HG03520 (cell line): ENCODE measurements around the gene SMCO4.

Experiments used
- ATAC-seq: cut with Tn5 transposase; IDR thresholded peaks from one replicate; pipeline ENCODE4 v1.9.1; 2021; ENCODE audit warnings: mild to moderate bottlenecking, moderate library complexity; ENCODE audit not compliant: unreplicated experiment

Gene SMCO4

GRCh38 chr11:93510196-93510873 is 32.9 kb downstream of the SMCO4 start:
- ATAC-seq = no peak

DNA sequence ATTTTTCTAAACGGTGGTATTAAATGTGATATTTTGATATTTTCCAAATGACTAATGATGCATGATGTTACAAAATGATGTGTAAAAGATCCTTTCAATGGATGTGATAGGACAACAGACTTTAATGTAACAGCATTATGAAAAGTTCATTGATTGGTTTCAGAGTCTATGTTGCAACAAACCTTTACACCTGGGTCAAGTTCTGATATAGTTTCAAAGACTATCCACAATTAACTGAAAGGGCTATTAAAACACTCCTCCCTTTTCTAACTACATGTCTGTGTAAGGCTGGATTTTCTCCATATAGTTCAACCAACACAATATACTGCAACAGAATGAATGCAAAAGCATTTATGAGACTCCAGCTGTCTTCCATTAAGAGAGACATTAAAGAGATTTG is 35.7 kb downstream of the SMCO4 start:
- ATAC-seq = no peak

GRCh38 chr11:93505703-93506102 is 37.5 kb downstream of the SMCO4 start:
- no peak for ATAC-seq

DNA sequence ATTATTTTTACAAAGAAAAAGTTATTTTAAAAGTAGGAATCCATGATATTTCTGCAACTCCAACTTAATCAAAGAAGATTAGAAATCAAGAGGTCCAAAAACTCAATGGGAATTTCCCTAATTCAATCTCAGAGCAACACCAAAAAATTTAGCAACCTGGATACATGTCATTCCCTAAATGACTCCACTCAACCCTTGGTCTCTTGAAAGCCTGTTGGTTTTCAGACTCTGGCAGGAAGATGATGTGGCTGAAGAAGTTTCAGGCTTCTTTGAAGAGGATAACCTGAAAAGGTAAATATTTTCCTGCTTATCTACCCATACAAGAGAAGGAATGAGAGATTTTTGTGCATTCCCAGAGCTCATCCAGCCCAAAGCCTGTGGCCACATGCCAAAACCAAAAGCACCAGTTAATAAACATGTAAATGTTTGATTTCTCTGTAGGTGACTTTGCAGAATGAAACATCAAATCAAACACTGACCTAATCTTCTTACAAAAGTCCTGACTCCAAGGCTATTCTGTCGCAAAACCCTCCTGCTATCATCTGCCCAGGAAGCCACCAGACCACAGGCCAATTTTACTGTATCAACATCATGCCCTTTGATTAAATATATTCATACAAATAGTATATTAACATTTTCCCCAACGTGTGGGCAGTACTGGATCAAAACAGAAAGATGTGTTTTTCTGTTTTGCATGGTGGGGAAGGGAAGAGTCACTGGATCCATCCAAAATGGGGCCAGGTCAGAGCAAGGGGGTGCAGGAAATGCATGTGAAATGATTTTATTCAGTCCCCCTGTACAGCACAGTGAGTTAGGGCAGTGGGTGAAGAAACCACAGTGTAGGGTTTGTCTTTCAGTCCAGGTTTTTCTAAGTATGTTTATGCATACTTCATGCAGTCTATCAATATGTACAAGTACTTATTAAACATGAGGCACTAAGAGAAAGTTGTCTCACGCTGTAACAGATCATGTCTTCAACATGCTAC is 38.8 kb downstream of the SMCO4 start:
- ATAC-seq = no peak

DNA sequence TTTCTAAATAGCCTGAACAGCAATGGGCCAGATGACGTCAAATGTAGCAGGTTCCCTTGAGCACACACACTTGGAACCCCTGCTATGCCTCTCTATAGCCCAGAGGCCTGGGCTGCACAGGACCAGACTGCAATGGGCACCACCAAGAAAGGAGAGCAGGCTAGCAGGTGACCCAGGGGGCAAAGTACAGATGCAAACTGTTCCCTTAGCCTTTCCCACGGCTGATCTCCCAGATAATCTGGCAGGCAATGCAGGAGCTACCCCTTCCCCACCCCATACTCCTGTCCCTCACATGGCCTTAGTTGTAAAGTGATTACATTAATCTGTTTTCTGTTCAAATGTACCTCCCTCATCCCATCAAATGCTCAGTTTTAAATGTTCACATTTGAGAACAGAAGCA is 41.3 kb downstream of the SMCO4 start:
- no peak for ATAC-seq

DNA sequence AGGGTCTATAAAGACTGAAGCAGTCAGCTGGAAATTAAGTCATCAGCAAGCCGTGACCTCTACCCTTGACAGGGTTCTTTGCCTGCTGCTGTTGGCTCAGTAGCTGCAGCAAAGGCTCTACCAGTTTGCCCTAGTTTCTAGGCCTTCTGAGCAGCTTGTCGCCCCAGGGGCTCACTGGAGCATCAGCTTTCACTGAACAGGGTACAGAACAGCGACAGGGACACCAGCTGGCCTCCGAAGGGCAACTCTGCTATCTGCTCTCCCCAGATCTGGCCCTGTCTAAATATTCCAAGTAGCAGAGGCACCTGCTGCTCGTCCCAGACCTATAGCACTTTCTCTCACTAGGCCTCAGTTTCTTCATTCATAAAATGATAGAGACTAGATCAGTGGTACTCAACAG is 42.4 kb downstream of the SMCO4 start:
- ATAC-seq = no peak

DNA sequence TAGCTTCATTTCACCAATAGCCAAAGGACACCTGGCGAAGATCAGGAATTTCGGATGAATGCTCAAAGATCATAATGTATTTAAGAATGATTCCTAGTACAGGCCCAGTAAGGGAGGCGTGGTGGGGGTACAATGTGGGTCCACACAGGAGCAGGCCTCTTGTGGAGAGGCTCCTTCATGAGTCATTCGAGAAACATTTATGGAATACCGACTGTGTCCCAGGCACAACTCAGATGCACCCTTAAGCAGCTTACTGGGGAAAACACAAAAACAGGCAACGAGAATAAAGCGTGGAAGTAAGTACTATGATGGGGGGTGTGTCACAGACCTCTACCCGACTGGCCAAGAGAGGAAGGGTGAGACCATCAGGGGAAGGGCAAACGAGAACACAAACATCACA is 44.5 kb downstream of the SMCO4 start:
- ATAC-seq = no peak

DNA sequence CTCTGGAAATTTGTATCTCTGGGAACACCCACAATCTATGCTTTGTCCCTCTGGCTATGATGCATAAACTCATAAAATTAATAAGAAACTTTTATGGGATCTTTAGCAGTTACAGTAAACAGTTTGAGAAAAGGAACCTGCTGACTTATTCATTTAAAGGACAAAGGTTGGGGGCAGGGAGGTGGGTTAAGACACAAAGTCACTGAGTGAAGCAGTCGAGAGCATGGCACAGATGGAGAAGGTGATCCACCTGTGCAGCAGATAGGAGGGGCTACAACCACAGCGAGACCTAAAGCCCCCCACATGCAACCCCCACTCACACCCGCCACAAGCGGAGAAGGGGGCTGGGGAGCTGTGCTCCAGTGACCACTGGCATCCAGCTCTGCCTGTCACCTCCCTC is 45.0 kb downstream of the SMCO4 start:
- no peak for ATAC-seq

GRCh38 chr11:93497596-93497995 is 45.6 kb downstream of the SMCO4 start:
- no peak for ATAC-seq

DNA sequence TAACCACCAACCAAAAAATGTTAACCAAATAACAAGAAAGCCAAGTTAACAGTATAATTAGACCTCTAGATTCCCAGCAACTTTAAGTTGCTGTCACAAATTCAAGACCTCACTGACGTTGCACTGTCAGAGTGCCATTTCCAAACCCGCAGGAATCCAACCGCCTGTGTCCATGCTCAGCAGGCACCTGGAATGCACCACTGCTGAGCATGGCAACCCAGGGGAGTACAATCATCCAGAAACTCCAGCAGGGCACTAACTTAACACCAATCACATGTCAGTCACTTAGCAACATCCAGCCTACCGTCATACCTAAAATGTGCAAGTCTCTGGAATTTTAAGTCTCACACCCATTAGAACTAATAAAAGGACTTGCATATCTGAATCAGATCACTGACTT is 48.8 kb downstream of the SMCO4 start:
- ATAC-seq = no peak

DNA sequence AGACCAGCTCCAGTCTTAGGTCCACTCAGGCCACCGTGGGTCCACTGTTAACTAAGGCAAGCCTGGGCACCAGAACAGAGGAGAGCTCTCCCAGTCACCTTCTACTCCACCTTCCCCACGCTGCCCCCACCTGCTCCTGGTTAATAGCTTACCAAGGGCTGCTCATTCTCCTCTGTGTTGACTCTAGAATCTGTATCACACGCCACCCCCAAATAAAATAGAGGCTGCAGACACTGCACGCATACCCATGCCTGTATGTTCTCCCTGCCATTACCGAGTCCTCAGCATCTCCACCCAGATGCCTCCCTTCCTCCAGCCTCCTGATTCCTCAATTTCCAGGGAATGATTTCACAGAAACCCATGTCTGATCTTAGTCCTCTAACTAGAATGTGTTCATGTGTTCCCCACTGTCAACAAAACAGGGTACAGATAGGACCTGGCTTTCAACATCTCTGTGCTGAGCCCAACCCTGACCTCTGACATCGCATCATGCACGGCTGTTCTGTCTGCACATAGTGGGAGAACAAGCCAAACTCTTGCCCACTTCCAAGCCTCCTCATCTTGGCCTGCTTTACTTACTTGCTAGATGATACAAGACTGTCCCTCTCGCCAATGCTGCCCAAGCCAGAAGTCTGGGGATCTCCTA is 49.8 kb downstream of the SMCO4 start:
- ATAC-seq = no peak

DNA sequence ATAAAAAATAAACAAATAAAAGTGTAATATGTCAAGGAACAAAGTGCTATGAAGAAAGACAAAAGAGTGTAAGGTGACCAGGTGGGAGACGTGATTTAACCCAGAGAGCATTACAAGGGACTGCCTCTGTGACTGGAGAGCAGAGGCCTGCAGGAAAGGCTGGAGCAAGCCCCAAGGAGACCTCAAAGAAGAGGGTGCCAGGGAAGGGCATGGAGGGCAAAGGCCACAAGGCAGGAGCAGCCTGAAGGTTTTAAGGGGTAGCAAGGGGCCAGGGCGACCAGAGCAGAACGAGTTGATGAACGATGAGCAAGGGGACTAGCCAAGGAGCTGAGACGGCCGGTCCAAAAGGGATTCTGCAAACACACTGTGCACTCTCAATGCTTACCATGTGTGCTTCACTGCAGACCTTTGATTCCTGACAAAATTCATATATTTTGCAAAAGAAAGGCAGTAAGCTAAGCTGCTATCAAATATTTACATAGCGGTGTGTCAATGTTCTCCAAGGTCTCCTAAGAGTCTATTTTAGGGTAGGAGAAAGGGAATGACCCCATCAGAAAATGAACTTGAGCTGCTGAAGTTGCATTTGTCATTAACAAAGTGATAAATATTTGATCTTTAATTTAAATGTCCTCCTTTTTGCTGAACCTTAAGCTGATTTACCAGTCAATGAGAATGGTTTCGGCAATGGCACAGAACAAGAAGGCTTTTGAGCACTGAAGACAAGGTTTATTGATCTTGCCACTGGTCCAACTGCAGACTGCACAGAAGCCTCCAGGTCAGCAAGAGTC is 50.5 kb downstream of the SMCO4 start:
- no peak for ATAC-seq

GRCh38 chr11:93491973-93492372 is 51.2 kb downstream of the SMCO4 start:
- ATAC-seq = no peak

- no peak for ATAC-seq
Measured at GRCh38 chr11:93490996-93491618, 52.1 kb downstream of the SMCO4 start.

- no peak for ATAC-seq
Measured at GRCh38 chr11:93489841-93490240, 53.4 kb downstream of the SMCO4 start.

DNA sequence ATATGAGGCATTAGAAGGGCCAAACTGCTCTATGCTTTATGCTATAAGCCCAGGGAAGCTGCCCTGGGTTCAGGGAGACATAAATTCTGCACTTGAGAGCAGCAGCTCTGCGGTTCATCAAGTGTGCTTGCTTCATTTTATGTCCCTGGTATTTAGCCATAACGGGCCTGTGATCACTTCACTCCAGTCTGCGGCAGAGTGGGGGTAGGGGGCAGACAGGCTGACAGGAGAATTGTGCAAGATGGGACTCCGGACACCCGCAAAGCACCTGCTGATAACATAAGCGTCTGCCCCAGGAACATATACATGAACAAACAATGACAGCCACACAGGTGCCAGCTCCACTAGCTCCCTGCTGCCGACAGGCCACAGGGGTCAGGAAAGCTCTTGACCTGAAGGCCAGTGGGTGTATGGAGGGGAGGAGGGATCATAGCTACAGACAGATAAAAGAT is 56.1 kb downstream of the SMCO4 start:
- ATAC-seq = no peak

DNA sequence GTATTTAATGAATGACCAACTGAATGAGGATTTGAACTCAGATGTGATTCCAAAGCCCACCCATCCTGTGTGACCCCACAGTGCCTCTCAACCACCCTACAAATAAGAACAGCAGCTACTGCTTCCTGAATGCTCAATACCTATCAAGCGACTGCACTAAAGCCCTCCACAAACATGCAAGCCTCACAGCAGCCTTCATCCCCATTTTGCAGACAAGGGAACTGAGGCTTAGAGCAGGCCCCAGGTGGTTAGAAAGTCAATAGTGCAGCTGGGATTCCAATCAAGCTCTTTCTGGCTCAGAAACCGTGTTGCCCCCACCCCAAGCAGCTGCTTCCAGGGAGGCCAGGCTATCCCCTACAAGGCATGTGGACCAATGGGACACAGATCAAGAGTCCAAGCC is 57.2 kb downstream of the SMCO4 start:
- ATAC-seq = no peak

DNA sequence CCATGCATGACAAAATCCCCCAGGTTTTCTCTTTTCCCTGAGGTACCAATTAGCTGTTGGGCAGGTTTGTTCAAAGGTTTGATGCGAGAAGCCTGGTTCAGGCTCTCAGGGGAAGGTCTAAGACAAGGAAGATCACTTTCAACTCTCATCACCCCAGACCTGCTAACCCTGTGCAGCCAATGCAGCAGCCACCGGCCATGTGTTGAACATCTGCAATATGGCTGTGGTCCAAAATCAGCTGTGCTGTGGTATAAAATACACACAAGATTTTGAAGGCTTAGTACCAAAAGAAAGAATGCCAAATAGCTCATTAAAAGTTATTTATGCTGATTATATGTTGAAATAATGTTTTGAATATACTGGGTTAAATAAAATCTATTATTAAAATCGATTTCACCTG is 58.5 kb downstream of the SMCO4 start:
- ATAC-seq = no peak

DNA sequence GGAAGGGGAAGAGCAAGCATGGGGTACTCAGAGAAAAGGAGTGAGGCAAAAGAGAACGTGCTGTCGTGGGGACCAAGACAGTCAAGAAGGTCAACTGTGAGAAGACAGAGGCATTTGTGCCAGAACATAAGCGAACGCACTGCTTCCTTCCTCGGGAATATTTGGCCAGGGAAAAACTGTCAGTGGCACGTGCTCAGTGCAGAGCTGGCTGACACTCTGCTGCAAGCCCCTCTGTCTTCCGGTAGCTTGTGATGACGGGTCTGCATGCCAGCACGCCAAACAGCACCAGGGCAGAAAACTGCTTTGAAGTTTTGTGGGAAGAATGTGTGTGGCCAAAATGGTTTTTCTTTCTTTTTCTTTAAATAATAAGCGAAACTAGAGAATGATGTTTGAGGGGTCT is 60.6 kb downstream of the SMCO4 start:
- no peak for ATAC-seq

DNA sequence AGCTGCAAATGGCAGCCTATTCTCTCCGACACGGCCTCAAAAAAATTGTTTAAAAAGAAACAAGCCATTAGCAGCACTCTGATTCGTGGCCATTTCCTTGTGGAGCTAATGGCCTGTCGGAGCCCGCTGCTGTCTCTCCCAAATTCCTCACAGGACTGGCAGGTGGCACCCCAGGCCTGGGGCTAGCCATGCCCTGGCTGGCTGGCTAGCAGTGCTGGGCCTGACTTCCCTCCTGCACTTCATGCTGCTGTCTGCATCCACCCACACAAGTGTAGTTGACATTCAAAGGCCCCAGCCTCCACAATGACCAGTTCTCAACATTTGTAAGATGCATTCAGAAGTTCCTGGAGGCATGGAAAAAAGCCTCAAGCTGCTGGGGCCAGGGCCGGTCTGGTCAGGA is 61.5 kb downstream of the SMCO4 start:
- no peak for ATAC-seq
